H1 (cell line): ENCODE data around the gene ZNF584. TPM values are rescaled to one million over a fixed set of nuclear protein-coding genes. Genes with fewer than 3 reads are reported as not detected.
A peak's percentile ranks its signal among the peaks of the same experiment; 100 is the strongest.

Source experiments
- CTCF ChIA-PET: fragments of 300-600 bp; sonication (Branson Sonifier 250); formaldehyde crosslinking; loops from one replicate; lab custom pipeline; 2021; ENCODE audit not compliant: partially characterized antibody; lab: Charles Lee
- POLR2A ChIA-PET: fragments of 300-600 bp; sonication (Branson Sonifier 250); formaldehyde crosslinking; loops from one replicate; lab custom pipeline; 2021; ENCODE audit warnings: inconsistent platforms; ENCODE audit not compliant: partially characterized antibody; lab: Charles Lee
- DNase-seq, 2 experiments: peaks; one replicate each; pipeline versions ENCODE4 v3.0.0 to v3.0.0-alpha.2; 2010 to 2022; ENCODE audit warnings: low spot score in 2 of 2, low read depth in 1 of 2, mixed read lengths in 1 of 2
- FAIRE-seq: peaks from 2 replicates; lab custom pipeline; 2011; peaks lifted over from hg19 to GRCh38; lab: Jason Lieb, UNC
- H2AFZ ChIP-seq: 2 replicates; pipeline ENCODE4 v1.8.1; 2012; ENCODE audit warnings: low read length, inconsistent platforms
- H2AK5ac ChIP-seq: 2 replicates; pipeline ENCODE4 v1.6.1; 2013; ENCODE audit warnings: low read depth, low read length
- H2BK120ac ChIP-seq: replicated peaks from 2 replicates; pipeline ENCODE3; 2013; ENCODE audit warnings: low read depth, low read length, inconsistent platforms
- H2BK12ac ChIP-seq: 2 replicates; pipeline ENCODE4 v1.6.1; 2013; ENCODE audit warnings: low read depth, low read length
- H2BK15ac ChIP-seq: 2 replicates; pipeline ENCODE4 v1.6.1; 2013; ENCODE audit warnings: low read length
- H2BK20ac ChIP-seq: 2 replicates; pipeline ENCODE4 v1.6.1; 2013; ENCODE audit warnings: low read length
- H2BK5ac ChIP-seq: 2 replicates; pipeline ENCODE4 v1.6.1; 2013; ENCODE audit warnings: low read depth, low read length
- H3K14ac ChIP-seq: 2 replicates; pipeline ENCODE4 v1.6.1; 2013; ENCODE audit warnings: inconsistent platforms; ENCODE audit not compliant: insufficient read length
- H3K18ac ChIP-seq: 2 replicates; pipeline ENCODE4 v1.6.1; 2013; ENCODE audit warnings: low read length; ENCODE audit errors: extremely low read depth
- H3K23ac ChIP-seq: 2 replicates; pipeline ENCODE4 v1.6.1; 2013; ENCODE audit warnings: inconsistent platforms; ENCODE audit not compliant: insufficient read length
- H3K23me2 ChIP-seq: 2 replicates; pipeline ENCODE4 v1.6.1; 2013; ENCODE audit warnings: low read depth, low read length
- H3K27ac ChIP-seq: 2 replicates; pipeline ENCODE4 v1.6.1; 2011; ENCODE audit warnings: low read depth, low read length, inconsistent platforms
- H3K27me3 ChIP-seq, 4 experiments: replicated peaks in 1 of 4; 1 replicate in 1 of 4; 2 replicates in 3 of 4; pipeline versions ENCODE4 v1.6.1 to v1.8.1; 2011 to 2013; ENCODE audit warnings: low read length in 3 of 4, mild to moderate bottlenecking in 3 of 4, inconsistent platforms in 2 of 4, mixed read lengths in 2 of 4, moderate library complexity in 1 of 4; ENCODE audit not compliant: control insufficient read depth in 3 of 4, insufficient read depth in 3 of 4; ENCODE audit errors: extremely low read depth in 1 of 4
- H3K36me3 ChIP-seq, 4 experiments: 2 replicates each; pipeline versions ENCODE4 v1.6.1 to v1.8.1; 2011 to 2013; ENCODE audit warnings: mild to moderate bottlenecking in 4 of 4, low read length in 3 of 4, moderate library complexity in 2 of 4, control low read depth in 1 of 4, inconsistent platforms in 1 of 4; ENCODE audit not compliant: insufficient read depth in 4 of 4, control insufficient read depth in 2 of 4
- H3K4ac ChIP-seq: replicated peaks from 2 replicates; pipeline ENCODE3; 2013; ENCODE audit warnings: low read length, low read depth, mixed read lengths, inconsistent platforms; ENCODE audit not compliant: insufficient read length
- H3K4me1 ChIP-seq, 4 experiments: replicated peaks in 1 of 4; 1 replicate in 1 of 4; 2 replicates in 3 of 4; pipeline versions ENCODE4 v1.6.1 to v1.8.1; 2011 to 2013; ENCODE audit warnings: low read length in 3 of 4, inconsistent platforms in 2 of 4, mixed read lengths in 1 of 4; ENCODE audit not compliant: insufficient read depth in 4 of 4, control insufficient read depth in 3 of 4
- H3K4me2 ChIP-seq, 2 experiments: 2 replicates each; pipeline versions ENCODE4 v1.6.1 to v1.8.1; 2011 to 2013; ENCODE audit warnings: low read depth in 2 of 2, low read length in 2 of 2, control low read depth in 1 of 2, inconsistent platforms in 1 of 2, mild to moderate bottlenecking in 1 of 2; ENCODE audit not compliant: insufficient read depth in 1 of 2
- H3K4me3 ChIP-seq, 4 experiments: fragments of 200-600, 300-600 bp in 1 of 4; sonication (generic), shearing (Covaris generic), sonication (Bioruptor Twin) in 1 of 4; 2 replicates each; pipeline versions ENCODE4 v1.5.1 to v1.8.1; 2011 to 2016; ENCODE audit warnings: low read length in 4 of 4, low read depth in 3 of 4, control low read depth in 2 of 4, inconsistent platforms in 2 of 4, mild to moderate bottlenecking in 2 of 4, mixed read lengths in 1 of 4, moderate library complexity in 1 of 4; ENCODE audit not compliant: insufficient read depth in 2 of 4; ENCODE audit errors: extremely low read depth in 1 of 4
- H3K56ac ChIP-seq: replicated peaks from 2 replicates; pipeline ENCODE3; 2013; ENCODE audit warnings: low read depth, mild to moderate bottlenecking, mixed read lengths, low read length, inconsistent platforms; ENCODE audit not compliant: insufficient read length
- H3K79me1 ChIP-seq: 2 replicates; pipeline ENCODE4 v1.6.1; 2013; ENCODE audit warnings: low read depth, low read length, control low read depth
- H3K79me2 ChIP-seq, 2 experiments: 2 replicates each; pipeline versions ENCODE4 v1.6.1 to v1.8.1; 2012 to 2013; ENCODE audit warnings: low read length in 2 of 2, mild to moderate bottlenecking in 2 of 2, inconsistent platforms in 1 of 2; ENCODE audit not compliant: insufficient read depth in 2 of 2, control insufficient read depth in 1 of 2
- H3K9ac ChIP-seq, 4 experiments: replicated peaks in 1 of 4; 1 replicate in 1 of 4; 2 replicates in 3 of 4; pipeline versions ENCODE4 v1.6.1 to v1.8.1; 2011 to 2013; ENCODE audit warnings: low read depth in 3 of 4, low read length in 3 of 4, control low read depth in 2 of 4, mild to moderate bottlenecking in 2 of 4, moderate library complexity in 2 of 4, inconsistent platforms in 1 of 4; ENCODE audit errors: extremely low read depth in 1 of 4
- H3K9me3 ChIP-seq, 2 experiments: 2 replicates each; pipeline versions ENCODE4 v1.6.1 to v1.8.1; 2012 to 2013; ENCODE audit warnings: mild to moderate bottlenecking in 2 of 2, moderate library complexity in 2 of 2, control low read depth in 1 of 2, inconsistent platforms in 1 of 2, low read depth in 1 of 2, low read length in 1 of 2, mixed read lengths in 1 of 2; ENCODE audit not compliant: insufficient read depth in 2 of 2
- H4K20me1 ChIP-seq, 2 experiments: replicated peaks in 1 of 2; 2 replicates each; pipeline versions ENCODE3 to v1.8.1; 2011 to 2013; ENCODE audit warnings: inconsistent platforms in 2 of 2, low read length in 2 of 2, mild to moderate bottlenecking in 1 of 2; ENCODE audit not compliant: insufficient read depth in 2 of 2, control insufficient read depth in 1 of 2
- H4K5ac ChIP-seq: 2 replicates; pipeline ENCODE4 v1.6.1; 2013; ENCODE audit warnings: low read length, low read depth, mixed read lengths, inconsistent platforms; ENCODE audit not compliant: insufficient read length
- H4K8ac ChIP-seq: 2 replicates; pipeline ENCODE4 v1.8.0; 2013; ENCODE audit warnings: mild to moderate bottlenecking, moderate library complexity, low read length, inconsistent platforms; ENCODE audit not compliant: insufficient read depth; ENCODE audit errors: extremely low read depth
- H4K91ac ChIP-seq: replicated peaks from 2 replicates; pipeline ENCODE3; 2013; ENCODE audit warnings: low read length, mixed read lengths, inconsistent platforms; ENCODE audit not compliant: insufficient read length
- BACH1 ChIP-seq: IDR thresholded peaks from 2 replicates; pipeline ENCODE4 v1.6.1; 2012; ENCODE audit warnings: low read length, improper control_type of control experiment
- KDM4A ChIP-seq: IDR thresholded peaks from one replicate; pipeline ENCODE4 v1.7.1; 2012; ENCODE audit warnings: low read depth, mild to moderate bottlenecking, moderate library complexity, low read length, inconsistent platforms; ENCODE audit not compliant: severe bottlenecking
- RNF2 ChIP-seq: fragments of 200-900, 300-1000 bp; sonication (generic); IDR thresholded peaks from 2 replicates; pipeline ENCODE4 v1.7.1; 2016; ENCODE audit warnings: borderline replicate concordance, low read depth, mild to moderate bottlenecking, antibody characterized with exemption, low read length; ENCODE audit not compliant: poor library complexity, severe bottlenecking; ENCODE audit errors: missing control alignments
- WGBS, 2 experiments: shearing (Covaris generic) in 1 of 2; methylation state at CpG; one replicate each; pipeline versions ENCODE4 v1.1.6 to v1.1.7; 2013 to 2015; ENCODE audit warnings: low lambda C conversion rate in 2 of 2, mixed read lengths in 2 of 2, inconsistent platforms in 1 of 2, low coverage in 1 of 2, missing lambda C conversion rate in 1 of 2; ENCODE audit not compliant: insufficient replicate concordance in 2 of 2, insufficient coverage in 1 of 2, insufficient read length in 1 of 2; ENCODE audit errors: extremely low coverage in 1 of 2, missing lambda C conversion rate in 1 of 2; 5-methylcytosine and 5-hydroxymethylcytosine counted together
- polyA plus RNA-seq, 7 experiments: library from polyadenylated mRNA; depleted of rRNA in 3 of 7; stranded (reverse) in 5 of 7; unstranded in 2 of 7; fragments of >200 nt in 5 of 7; fragments of 200-250 nt in 2 of 7; gene quantifications; 1 replicate in 5 of 7; 2 replicates in 1 of 7; 4 replicates in 1 of 7; pipeline versions ENCODE4 v1.2.1 to v1.2.3, GENCODE V29; 2011 to 2013; ENCODE audit warnings: missing spikeins in 2 of 7, mixed read lengths in 2 of 7
- total RNA-seq: library from RNA; stranded (reverse); fragmentation: NEBNext Ultra II Directional; extraction: Animal tissue kit (Norgen Biotek cat#: 25700); gene quantifications from 2 replicates; pipeline ENCODE4 v1.2.1, GENCODE V29; 2021

ZNF584 gene
- total and polyA plus RNA-seq, 2 of the 8 experiments (the other 6 are each of a cell fraction or from before 2014, with no cell fraction given): 2.5 to 5.2 TPM

GRCh38 chr19:58440556-58440955 is 32.1 kb downstream of the ZNF584 start:
- no peak overlapping the region for H2AK5ac ChIP-seq
- no peaks in the 10 kb centered on the region for H3K79me2 ChIP-seq
- H3K36me3 ChIP-seq: peaks cover 0 to 14% (median 9%) of the 10 kb centered on the region in 4 experiments; a peak in 5 of 8 replicates
- H2AFZ ChIP-seq: no peak overlapping the region
- TF ChIP-seq KDM4A: peak; percentile 93
- peak; percentile 33 for TF ChIP-seq RNF2
- TF ChIP-seq BACH1: no peak
- H2BK120ac ChIP-seq: no peak overlapping the region
- H3K4me2 ChIP-seq: peak overlapping the region; percentile 85 to 96
- no peak overlapping the region for H4K5ac ChIP-seq
- peaks cover 14 to 21% of the 10 kb centered on the region in 2 experiments; a peak in 3 of 4 replicates for H3K9me3 ChIP-seq
- H3K14ac ChIP-seq: no peak overlapping the region
- H3K4ac ChIP-seq: no peak overlapping the region
- no peak overlapping the region for H3K56ac ChIP-seq
- H2BK5ac ChIP-seq: no peak overlapping the region; the same call in 1 of the 2 replicates
- DNase-seq (no peak), FAIRE-seq (no peak)
- CTCF ChIA-PET: no interaction called here
- peak overlapping the region; percentile 27; the same call in 1 of the 2 replicates for H3K18ac ChIP-seq
- WGBS, 2 experiments: 63% methylated on average over 22 of the region's 31 CpGs; no CpG with 5 or more reads in 1 of the 2 experiments
- 0 out of 2 replicates have a peak, but pooled peaks cover 2% of the 10 kb centered on the region for H3K79me1 ChIP-seq
- peaks cover 0 to 5% (median 3%) of the 10 kb centered on the region in 4 experiments; a peak in 4 of 7 replicates for H3K4me1 ChIP-seq
- H3K27me3 ChIP-seq: peaks cover 0 to 8% (median 2%) of the 10 kb centered on the region in 4 experiments; a peak in 4 of 7 replicates
- no peak overlapping the region for H3K9ac ChIP-seq
- no peak overlapping the region for H3K23ac ChIP-seq
- peak overlapping the region; percentile 58 for H4K8ac ChIP-seq
- no peak overlapping the region for H2BK15ac ChIP-seq
- no peak overlapping the region for H4K91ac ChIP-seq
- H3K27ac ChIP-seq: no peak overlapping the region
- H2BK12ac ChIP-seq: no peak overlapping the region
- no peaks in the 10 kb centered on the region for H4K20me1 ChIP-seq
- POLR2A ChIA-PET: interaction anchor here (0.5 to 2.6 kb wide), 5 partner anchors 11 to 79 kb away, joined by 3 to 13 read pairs (median 3); partner anchors contain the start of genes ZBTB45, ZNF324B and ZNF584
- no peak overlapping the region for H2BK20ac ChIP-seq
- H3K4me3 ChIP-seq: peak overlapping the region; percentile 82 to 96 (median 90)
- peaks cover 9% of the 10 kb centered on the region; the same call in 1 of the 2 replicates for H3K23me2 ChIP-seq
